Transverse colon (tissue), 4 donors: ENCODE data around the gene HES3.

Experiments
- EP300 ChIP-seq: sonication (generic); formaldehyde crosslinking; IDR thresholded peaks from one replicate; pipeline ENCODE4 v1.6.1; 2017; ENCODE audit warnings: antibody characterized with exemption, low read depth
- POLR2AphosphoS5 ChIP-seq, 3 donors: sonication (generic); formaldehyde crosslinking; IDR thresholded peaks; one replicate each; pipeline ENCODE4 v1.6.1; 2016; ENCODE audit warnings: antibody characterized with exemption in 3 of 3
- TF ChIP-seq, protein P1 (sequence below), 5 experiments: fragments of 200-600 bp in 3 of 5; fragments of 450-650 bp in 2 of 5; sonication (generic) in 3 of 5; IDR thresholded peaks; 1 replicate in 2 of 5; 2 replicates in 3 of 5; pipeline ENCODE4 v1.5.1; 2016 to 2017; ENCODE audit warnings: antibody characterized with exemption in 5 of 5, inconsistent platforms in 3 of 5, mild to moderate bottlenecking in 2 of 5, moderate library complexity in 1 of 5

- TF ChIP-seq POLR2AphosphoS5 (IDR thresholded peaks at IDR 0.05) = no peak
- TF ChIP-seq, protein P1, sequence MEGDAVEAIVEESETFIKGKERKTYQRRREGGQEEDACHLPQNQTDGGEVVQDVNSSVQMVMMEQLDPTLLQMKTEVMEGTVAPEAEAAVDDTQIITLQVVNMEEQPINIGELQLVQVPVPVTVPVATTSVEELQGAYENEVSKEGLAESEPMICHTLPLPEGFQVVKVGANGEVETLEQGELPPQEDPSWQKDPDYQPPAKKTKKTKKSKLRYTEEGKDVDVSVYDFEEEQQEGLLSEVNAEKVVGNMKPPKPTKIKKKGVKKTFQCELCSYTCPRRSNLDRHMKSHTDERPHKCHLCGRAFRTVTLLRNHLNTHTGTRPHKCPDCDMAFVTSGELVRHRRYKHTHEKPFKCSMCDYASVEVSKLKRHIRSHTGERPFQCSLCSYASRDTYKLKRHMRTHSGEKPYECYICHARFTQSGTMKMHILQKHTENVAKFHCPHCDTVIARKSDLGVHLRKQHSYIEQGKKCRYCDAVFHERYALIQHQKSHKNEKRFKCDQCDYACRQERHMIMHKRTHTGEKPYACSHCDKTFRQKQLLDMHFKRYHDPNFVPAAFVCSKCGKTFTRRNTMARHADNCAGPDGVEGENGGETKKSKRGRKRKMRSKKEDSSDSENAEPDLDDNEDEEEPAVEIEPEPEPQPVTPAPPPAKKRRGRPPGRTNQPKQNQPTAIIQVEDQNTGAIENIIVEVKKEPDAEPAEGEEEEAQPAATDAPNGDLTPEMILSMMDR (IDR thresholded peaks at IDR 0.05) = no peak
- TF ChIP-seq EP300 = no peak
These were observed 19.3 kb upstream of the HES3 start for GRCh38 chr1:6224718-6225117.
